Stimulated activated naive CD4-positive, alpha-beta T cell treated with Interleukin-2 at 50 U/mL for 16 hours (primary cell): ENCODE results near the gene TEDC2.
"Not testable (repeated sequence)": the region's sequence is repeated elsewhere in the genome, so short reads cannot be mapped to it uniquely, and the experiment has no call there.

Source experiments
- DNase-seq: peaks from one replicate; lab custom pipeline; 2025; lab: John Stamatoyannopoulos, UW

The TEDC2 gene

DNA sequence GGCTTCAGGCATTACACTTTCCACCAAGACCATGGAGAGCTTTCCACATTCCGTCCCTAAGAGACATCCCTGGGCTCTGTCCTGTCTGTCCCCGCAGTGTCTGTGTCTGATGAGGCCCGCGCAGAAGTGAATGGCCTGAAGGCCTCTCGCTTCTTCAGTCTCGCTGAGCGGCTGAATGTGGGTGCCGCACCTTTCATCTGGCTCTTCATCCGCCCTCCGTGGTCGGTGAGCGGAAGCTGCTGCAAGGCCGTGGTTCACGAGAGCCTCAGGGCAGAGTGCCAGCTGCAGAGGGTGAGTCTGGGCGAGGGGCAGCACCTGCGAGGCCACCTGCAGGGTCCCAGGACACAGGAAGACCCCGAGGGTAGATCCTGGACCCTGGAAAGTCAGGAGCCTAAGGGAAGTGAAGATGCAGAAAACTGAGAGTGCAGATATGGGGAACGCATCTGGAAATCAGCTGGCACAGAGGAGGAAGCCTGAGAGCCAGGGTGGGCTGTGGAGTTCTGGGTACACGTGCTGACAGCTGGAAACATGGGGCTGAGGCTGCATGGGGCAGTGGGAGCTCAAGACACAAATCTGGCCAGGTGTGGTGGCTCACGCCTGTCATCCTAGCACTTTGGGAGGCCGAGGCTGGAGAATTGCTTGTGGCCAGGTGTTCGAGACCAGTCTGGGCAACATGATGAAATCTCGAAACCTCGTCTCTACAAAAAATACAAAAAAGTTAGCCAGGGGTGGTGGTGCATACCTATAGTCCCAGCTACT, 22.7 kb upstream of the TEDC2 start:
- no peak for DNase-seq

GRCh38 chr16:2438121-2438520, 21.8 kb upstream of the TEDC2 start:
- DNase-seq: no peak

GRCh38 chr16:2439598-2439997, 20.3 kb upstream of the TEDC2 start:
- no peak for DNase-seq

DNA sequence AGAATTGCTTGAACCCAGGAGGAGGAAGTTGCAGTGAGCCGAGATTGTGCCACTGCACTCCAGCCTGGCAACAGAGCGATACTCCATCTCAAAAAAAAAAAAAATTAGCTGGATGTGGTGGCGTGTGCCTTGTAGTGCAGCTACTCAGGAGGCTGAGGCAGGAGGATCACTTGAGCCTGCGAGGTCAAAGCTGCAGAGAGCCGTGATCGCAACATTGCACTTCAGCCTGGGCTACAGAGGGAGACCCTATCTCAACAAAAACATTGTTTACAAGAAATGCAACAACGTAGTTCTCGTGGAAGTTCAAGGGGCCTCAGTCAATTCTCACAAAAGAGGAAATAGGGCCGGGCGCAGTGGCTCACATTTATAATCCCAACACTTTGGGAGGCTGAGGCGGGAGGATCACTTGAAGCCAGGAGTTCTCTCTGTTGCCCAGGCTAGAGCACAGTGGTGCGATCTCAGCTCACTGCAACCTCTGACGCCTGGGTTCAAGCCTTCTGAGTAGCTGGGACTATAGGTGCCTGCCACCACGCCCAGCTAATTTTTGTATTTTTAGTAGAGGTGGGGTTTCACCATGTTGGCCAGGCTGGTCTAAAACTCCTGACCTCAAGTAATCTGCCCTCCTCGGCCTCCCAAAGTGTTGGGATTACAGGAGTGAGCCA, 18.6 kb upstream of the TEDC2 start:
- DNase-seq: not testable (repeated sequence)

GRCh38 chr16:2443555-2443954, 16.4 kb upstream of the TEDC2 start:
- DNase-seq: no peak

DNA sequence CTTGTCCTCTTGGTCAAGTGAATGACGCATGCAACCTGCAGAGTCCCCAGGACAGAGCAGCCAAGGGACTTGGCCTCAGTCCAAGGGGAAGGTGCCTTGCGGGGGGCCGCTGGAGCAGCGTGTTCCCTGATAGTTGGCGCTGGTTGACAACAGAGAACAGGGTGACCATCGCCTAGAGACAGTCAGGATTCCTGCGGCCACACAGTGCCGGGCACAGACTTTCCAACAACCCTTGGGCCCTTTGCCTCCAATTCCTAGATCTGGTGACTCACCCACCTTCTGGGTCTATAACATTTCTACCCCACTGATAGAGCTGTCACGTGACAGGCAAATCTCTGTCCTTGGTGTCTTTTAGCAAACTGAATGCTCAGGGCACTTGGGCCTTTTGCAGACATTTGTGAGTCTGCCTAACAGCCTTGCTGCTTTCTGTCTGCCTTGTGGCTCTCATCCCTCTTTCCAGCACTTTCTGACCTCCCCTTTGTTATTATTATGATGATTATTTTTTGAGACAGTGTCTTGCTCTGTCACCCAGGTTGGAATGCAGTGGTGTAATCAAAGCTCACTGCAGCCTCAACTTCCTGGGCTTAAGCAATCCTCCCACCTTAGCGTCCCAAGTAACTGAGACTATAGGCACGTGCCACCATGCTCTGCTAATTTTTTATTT, 11.9 kb upstream of the TEDC2 start:
- no peak for DNase-seq

DNA sequence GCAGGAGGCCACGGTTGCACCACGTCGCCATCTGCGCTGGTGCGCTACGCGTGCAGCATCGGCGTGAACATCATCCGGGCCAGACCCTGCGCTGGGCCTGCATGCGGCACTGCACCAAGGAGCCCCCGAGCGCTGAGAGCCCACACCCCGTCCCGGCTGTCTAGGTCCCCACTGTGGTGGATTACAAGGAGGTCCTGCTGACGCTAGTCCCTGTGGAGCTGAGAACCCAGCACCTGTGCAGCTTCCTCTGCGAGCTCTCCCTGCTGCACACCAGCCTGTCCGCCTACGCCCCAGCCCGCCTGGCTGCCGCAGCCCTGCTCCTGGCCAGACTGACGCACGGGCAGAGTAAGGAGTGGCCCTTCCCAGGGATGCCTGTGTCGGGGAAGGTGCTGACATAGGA, 10.8 kb upstream of the TEDC2 start:
- no peak for DNase-seq

GRCh38 chr16:2450535-2450934, 9.4 kb upstream of the TEDC2 start:
- no peak for DNase-seq

GRCh38 chr16:2450975-2451381, 8.9 kb upstream of the TEDC2 start:
- no peak for DNase-seq

DNA sequence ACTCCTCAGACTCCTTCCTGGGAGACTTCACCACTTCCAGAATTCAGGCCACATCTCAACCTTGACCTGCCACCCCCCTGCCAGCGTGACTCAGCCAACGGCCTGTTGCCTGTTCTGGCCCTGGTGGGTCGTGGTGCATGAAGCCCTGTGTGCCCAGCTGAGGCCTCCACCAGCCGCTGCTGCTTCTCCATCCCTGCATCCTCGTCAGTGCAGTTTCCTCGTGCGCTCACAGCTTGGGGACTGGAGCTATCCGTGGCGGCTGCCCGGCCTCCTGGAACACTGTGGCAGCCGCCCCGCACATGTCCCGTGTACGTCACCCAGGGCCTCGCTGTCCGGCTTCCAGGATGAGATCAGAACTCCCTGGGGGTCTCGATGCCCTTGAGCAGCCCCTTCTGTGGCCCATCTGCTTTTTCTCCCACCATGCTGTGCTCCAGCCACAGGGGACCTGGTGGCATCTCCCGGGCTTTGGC, 8.0 kb upstream of the TEDC2 start:
- DNase-seq: no peak

DNA sequence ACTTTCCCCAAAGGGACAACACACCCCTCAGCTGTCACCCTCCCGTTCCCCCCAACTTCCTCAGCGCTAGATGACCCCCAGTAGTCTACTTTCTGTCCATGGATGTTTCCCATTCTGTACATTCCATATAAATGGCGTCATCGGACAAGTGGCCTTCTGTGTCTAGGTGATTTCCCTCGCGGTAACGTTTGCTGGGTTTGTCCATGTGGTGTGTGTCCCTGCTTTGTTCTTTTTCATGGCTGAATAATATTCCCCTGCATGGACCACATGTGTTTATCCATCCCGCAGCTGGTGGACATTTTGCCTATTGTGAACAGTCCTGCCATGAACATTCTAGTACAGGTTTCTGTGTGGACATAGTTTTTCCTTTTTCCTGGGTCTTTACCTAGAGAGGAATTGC, 7.3 kb upstream of the TEDC2 start:
- DNase-seq: no peak

- DNase-seq: no peak
These were observed 4.6 kb upstream of the TEDC2 start for GRCh38 chr16:2455081-2455845.

DNA sequence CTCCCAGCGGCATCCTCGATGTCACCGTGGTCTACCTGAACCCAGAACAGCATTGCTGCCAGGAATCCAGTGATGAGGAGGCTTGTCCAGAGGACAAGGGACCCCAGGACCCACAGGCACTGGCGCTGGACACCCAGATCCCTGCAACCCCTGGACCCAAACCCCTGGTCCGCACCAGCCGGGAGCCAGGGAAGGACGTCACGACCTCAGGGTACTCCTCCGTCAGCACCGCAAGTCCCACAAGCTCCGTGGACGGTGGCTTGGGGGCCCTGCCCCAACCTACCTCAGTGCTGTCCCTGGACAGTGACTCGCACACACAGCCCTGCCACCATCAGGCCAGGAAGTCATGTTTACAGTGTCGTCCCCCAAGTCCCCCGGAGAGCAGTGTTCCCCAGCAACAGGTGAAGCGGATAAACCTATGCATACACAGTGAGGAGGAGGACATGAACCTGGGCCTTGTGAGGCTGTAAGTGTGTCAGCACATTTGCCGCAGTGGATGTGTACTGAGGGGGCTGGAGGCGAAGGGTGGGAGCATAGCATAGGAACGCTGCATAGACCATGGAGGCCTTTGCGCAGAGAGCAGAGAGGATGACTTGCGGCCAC, 3.3 kb upstream of the TEDC2 start:
- no peak for DNase-seq

GRCh38 chr16:2457267-2457666, 2.6 kb upstream of the TEDC2 start:
- no peak for DNase-seq

- DNase-seq: no peak
These were observed 2.0 kb upstream of the TEDC2 start for GRCh38 chr16:2457946-2458345.

DNA sequence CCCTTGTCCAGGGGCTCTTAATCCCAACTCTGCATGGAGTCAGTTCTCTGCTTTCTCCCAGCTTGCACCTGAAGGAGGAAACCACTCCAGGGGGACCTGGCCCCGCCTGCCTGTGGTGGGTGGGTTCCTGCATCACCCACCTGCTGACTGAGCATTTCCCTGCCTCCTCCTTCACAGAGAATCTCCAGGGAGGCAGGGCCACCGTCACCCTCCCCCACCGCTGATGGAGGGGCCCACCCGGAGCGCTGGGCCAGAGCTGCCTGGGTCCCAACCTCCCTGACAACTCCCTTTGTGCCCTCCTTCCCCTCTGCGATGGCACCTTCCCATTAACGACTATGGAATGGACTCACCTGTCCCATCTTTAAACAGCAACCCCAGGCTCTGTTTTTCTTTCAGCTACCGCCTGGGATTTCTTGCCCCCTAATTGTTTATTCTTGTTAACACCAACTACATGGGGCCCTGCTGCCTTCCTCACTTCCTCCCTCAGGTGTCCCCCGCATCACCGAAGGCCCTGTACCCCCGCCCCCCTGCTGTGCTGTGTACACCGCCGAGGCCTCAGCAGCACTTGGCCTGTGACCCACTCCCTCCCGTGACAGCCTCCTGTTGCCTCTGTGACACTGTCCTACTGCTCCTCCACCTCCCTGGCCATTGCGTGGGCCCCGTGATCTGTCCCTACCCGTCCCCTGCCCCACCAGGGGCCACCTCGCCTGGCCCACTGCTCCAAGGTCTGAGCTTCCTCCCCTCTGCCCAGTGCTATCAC, 842 bp upstream of the TEDC2 start:
- DNase-seq: no peak

- no peak for DNase-seq
These were observed 443 bp downstream of the TEDC2 start for GRCh38 chr16:2460391-2460713.

GRCh38 chr16:2460916-2461315, 1.0 kb downstream of the TEDC2 start:
- no peak for DNase-seq

- DNase-seq: no peak
These were observed 2.3 kb downstream of the TEDC2 start for GRCh38 chr16:2462031-2462866.

- no peak for DNase-seq
These were observed 4.4 kb downstream of the TEDC2 start for GRCh38 chr16:2464333-2464732.
